MM.1S (cell line): ENCODE results near the gene AASDHPPT.

ENCODE experiments used
- DNase-seq: peaks from one replicate; pipeline ENCODE4 v3.0.0-alpha.2; 2015
- H2AFZ ChIP-seq: fragments of 300-600 bp; sonication (generic); 2 replicates; pipeline ENCODE4 v1.6.0; 2016; ENCODE audit warnings: antibody characterized with exemption, low read length
- H3F3A ChIP-seq: fragments of 300-600 bp; sonication (generic); 2 replicates; pipeline ENCODE4 v1.6.1; 2016; ENCODE audit warnings: mild to moderate bottlenecking, antibody characterized with exemption, low read length, moderate library complexity, mixed read lengths; ENCODE audit not compliant: insufficient read depth
- H3K27ac ChIP-seq: fragments of 300-600 bp; sonication (generic); 2 replicates; pipeline ENCODE4 v1.5.1; 2016; ENCODE audit warnings: mild to moderate bottlenecking, low read length
- H3K27me3 ChIP-seq: fragments of 300-600 bp; sonication (generic); replicated peaks from 2 replicates; pipeline ENCODE4 v1.6.0; 2016; ENCODE audit warnings: low read length; ENCODE audit not compliant: insufficient read depth
- H3K36me3 ChIP-seq: fragments of 300-600 bp; sonication (generic); replicated peaks from 2 replicates; pipeline ENCODE4 v1.6.1; 2016; ENCODE audit warnings: mild to moderate bottlenecking, low read length, mixed read lengths; ENCODE audit not compliant: insufficient read depth
- H3K4me1 ChIP-seq: fragments of 300-600 bp; sonication (generic); 2 replicates; pipeline ENCODE4 v1.6.1; 2016; ENCODE audit warnings: low read length, mixed read lengths
- H3K4me2 ChIP-seq: fragments of 300-600 bp; sonication (generic); 2 replicates; pipeline ENCODE4 v1.6.0; 2016; ENCODE audit warnings: low read depth, low read length
- H3K4me3 ChIP-seq: fragments of 300-600 bp; sonication (generic); 2 replicates; pipeline ENCODE4 v1.5.1; 2016; ENCODE audit warnings: low read length, mixed read lengths
- H3K79me2 ChIP-seq: fragments of 300-600 bp; sonication (generic); 2 replicates; pipeline ENCODE4 v1.6.1; 2016; ENCODE audit warnings: mixed run types, low read length, mixed read lengths
- H3K9ac ChIP-seq: fragments of 300-600 bp; sonication (generic); 2 replicates; pipeline ENCODE4 v1.6.1; 2016; ENCODE audit warnings: low read length, mixed read lengths
- H3K9me2 ChIP-seq: fragments of 300-600 bp; sonication (generic); replicated peaks from 2 replicates; pipeline ENCODE4 v1.6.1; 2016; ENCODE audit warnings: mild to moderate bottlenecking, low read length, mixed read lengths; ENCODE audit not compliant: insufficient read depth
- H3K9me3 ChIP-seq: fragments of 300-600 bp; sonication (generic); replicated peaks from 2 replicates; pipeline ENCODE4 v1.6.1; 2016; ENCODE audit warnings: mild to moderate bottlenecking, low read length, mixed read lengths; ENCODE audit not compliant: insufficient read depth
- H4K20me1 ChIP-seq: fragments of 300-600 bp; sonication (generic); 2 replicates; pipeline ENCODE4 v1.6.1; 2016; ENCODE audit warnings: mild to moderate bottlenecking, low read length, moderate library complexity, mixed read lengths; ENCODE audit not compliant: insufficient read depth
- CTCF ChIP-seq: fragments of 300-600 bp; sonication (generic); IDR thresholded peaks from 2 replicates; pipeline ENCODE4 v1.5.1; 2016; ENCODE audit warnings: antibody characterized with exemption, low read length, mixed read lengths
- EZH2 ChIP-seq: fragments of 300-600 bp; sonication (generic); optimal IDR thresholded peaks from 2 replicates; pipeline ENCODE3; 2017; ENCODE audit warnings: low read depth, mild to moderate bottlenecking, antibody characterized with exemption, low read length, mixed read lengths
- EZH2phosphoT487 ChIP-seq: fragments of 300-600 bp; sonication (generic); IDR thresholded peaks from 2 replicates; pipeline ENCODE4 v1.6.1; 2018; ENCODE audit warnings: antibody characterized with exemption, low read length

AASDHPPT gene

GRCh38 chr11:106133529-106133928 lies 56.1 kb downstream of the AASDHPPT start:
- Histone ChIP-seq H3K79me2 (no peaks in the 10 kb centered on the region), H3K27me3 (no peaks in the 10 kb centered on the region), H3K9ac (no peak overlapping the region), H2AFZ (no peak overlapping the region), H3K36me3 (no peaks in the 10 kb centered on the region), H3F3A (no peaks in the 10 kb centered on the region), H3K4me3 (no peak overlapping the region), H3K4me2 (no peak overlapping the region), H3K4me1 (no peaks in the 10 kb centered on the region), H3K27ac (no peak overlapping the region), H3K9me2 (no peaks in the 10 kb centered on the region), H3K9me3 (no peaks in the 10 kb centered on the region), H4K20me1 (no peaks in the 10 kb centered on the region)
- no peak for TF ChIP-seq EZH2
- no peak for TF ChIP-seq EZH2phosphoT487
- TF ChIP-seq CTCF = peak; percentile 33; the same call in 1 of the 2 replicates
- DNase-seq = no peak

- Histone ChIP-seq H3K9me2 (no peaks in the 10 kb centered on the region), H3K27me3 (no peaks in the 10 kb centered on the region), H3K9ac (no peak overlapping the region), H3K4me1 (no peaks in the 10 kb centered on the region), H3K36me3 (no peaks in the 10 kb centered on the region), H2AFZ (no peak overlapping the region), H3K27ac (no peak overlapping the region), H3K4me2 (no peak overlapping the region), H3F3A (no peaks in the 10 kb centered on the region), H3K4me3 (no peak overlapping the region), H3K79me2 (no peaks in the 10 kb centered on the region), H3K9me3 (no peaks in the 10 kb centered on the region), H4K20me1 (no peaks in the 10 kb centered on the region)
- DNase-seq = no peak
- TF ChIP-seq EZH2 (no peak), EZH2phosphoT487 (no peak), CTCF (no peak)
Observed at GRCh38 chr11:106137061-106137460, 59.6 kb downstream of the AASDHPPT start.

- no peak overlapping the region for H2AFZ ChIP-seq
- H3K4me3 ChIP-seq = no peak overlapping the region
- no peak for DNase-seq
- no peaks in the 10 kb centered on the region for H3K9me2 ChIP-seq
- H3K79me2 ChIP-seq = no peaks in the 10 kb centered on the region
- no peaks in the 10 kb centered on the region for H3F3A ChIP-seq
- no peak overlapping the region for H3K4me2 ChIP-seq
- H3K27ac ChIP-seq = no peak overlapping the region
- no peaks in the 10 kb centered on the region for H3K9me3 ChIP-seq
- TF ChIP-seq CTCF (no peak), EZH2 (no peak), EZH2phosphoT487 (no peak)
- no peaks in the 10 kb centered on the region for H4K20me1 ChIP-seq
- no peaks in the 10 kb centered on the region for H3K4me1 ChIP-seq
- H3K9ac ChIP-seq = no peak overlapping the region
- no peaks in the 10 kb centered on the region for H3K36me3 ChIP-seq
- H3K27me3 ChIP-seq = no peaks in the 10 kb centered on the region
Observed at GRCh38 chr11:106137758-106138157, 60.3 kb downstream of the AASDHPPT start.
